Measurements from ENCODE around the gene EPHB1. TPM values are rescaled to one million over a fixed set of nuclear protein-coding genes. Genes with fewer than 3 reads are reported as not detected.

EPHB1 gene
- total and polyA plus RNA-seq, 4 donors = 0.23 to 1.7 (median 0.52) TPM

DNA sequence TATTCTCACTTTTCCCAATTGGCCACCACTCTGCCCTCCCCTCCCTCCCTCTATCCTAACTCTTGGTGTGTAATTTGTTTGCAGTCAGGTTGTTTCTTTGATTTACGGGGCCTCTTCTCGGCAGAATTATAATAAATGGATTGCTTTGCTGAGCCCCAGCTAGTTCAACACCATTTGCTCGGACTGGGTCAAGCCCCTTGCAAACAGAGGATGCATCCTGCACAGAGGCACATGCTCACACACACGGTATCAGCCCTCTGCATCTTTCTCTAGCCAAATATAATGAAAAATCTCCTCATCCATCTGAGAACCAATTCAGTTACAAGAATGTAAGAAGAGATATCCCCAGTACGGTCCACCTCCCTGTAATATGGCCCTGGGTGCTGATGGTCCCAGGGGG is 97.7 kb downstream of the EPHB1 start (continued):
- TF ChIP-seq, protein P1, sequence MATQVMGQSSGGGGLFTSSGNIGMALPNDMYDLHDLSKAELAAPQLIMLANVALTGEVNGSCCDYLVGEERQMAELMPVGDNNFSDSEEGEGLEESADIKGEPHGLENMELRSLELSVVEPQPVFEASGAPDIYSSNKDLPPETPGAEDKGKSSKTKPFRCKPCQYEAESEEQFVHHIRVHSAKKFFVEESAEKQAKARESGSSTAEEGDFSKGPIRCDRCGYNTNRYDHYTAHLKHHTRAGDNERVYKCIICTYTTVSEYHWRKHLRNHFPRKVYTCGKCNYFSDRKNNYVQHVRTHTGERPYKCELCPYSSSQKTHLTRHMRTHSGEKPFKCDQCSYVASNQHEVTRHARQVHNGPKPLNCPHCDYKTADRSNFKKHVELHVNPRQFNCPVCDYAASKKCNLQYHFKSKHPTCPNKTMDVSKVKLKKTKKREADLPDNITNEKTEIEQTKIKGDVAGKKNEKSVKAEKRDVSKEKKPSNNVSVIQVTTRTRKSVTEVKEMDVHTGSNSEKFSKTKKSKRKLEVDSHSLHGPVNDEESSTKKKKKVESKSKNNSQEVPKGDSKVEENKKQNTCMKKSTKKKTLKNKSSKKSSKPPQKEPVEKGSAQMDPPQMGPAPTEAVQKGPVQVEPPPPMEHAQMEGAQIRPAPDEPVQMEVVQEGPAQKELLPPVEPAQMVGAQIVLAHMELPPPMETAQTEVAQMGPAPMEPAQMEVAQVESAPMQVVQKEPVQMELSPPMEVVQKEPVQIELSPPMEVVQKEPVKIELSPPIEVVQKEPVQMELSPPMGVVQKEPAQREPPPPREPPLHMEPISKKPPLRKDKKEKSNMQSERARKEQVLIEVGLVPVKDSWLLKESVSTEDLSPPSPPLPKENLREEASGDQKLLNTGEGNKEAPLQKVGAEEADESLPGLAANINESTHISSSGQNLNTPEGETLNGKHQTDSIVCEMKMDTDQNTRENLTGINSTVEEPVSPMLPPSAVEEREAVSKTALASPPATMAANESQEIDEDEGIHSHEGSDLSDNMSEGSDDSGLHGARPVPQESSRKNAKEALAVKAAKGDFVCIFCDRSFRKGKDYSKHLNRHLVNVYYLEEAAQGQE (IDR thresholded peaks at IDR 0.05) = no peak
- no peak for TF ChIP-seq YY1 (IDR thresholded peaks at IDR 0.05)
- TF ChIP-seq TAF1 (conservative IDR thresholded peaks at IDR 0.05) = no peak
- TF ChIP-seq EGR1 (IDR thresholded peaks at IDR 0.05; ENCODE audit: low read depth in 2 of 2) = no peak
- no peak for TF ChIP-seq RAD21 (IDR thresholded peaks at IDR 0.05)

DNA sequence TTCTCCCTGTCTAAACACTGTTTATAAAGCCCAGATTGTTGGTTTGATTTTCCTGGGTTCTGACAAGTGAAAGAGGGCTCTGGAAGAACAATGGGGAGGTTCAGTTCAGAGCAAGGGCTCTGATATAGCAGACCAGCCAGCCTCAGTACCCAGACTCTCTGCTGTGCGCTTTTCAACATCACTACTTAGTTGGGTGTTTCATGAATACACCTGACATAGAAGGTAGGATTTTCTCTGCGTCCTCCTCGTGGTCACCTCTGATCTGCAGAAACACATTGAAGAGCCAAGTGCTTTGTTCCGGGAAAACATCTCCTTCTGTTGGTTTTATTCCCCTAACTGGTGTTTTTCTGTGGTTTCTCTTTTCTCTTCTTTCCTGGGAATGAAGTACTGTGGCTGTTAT is 99.5 kb downstream of the EPHB1 start:
- TF ChIP-seq TAF1 (conservative IDR thresholded peaks at IDR 0.05) (no peak), SP1 (IDR thresholded peaks at IDR 0.05) (no peak)
- TF ChIP-seq, protein P2, sequence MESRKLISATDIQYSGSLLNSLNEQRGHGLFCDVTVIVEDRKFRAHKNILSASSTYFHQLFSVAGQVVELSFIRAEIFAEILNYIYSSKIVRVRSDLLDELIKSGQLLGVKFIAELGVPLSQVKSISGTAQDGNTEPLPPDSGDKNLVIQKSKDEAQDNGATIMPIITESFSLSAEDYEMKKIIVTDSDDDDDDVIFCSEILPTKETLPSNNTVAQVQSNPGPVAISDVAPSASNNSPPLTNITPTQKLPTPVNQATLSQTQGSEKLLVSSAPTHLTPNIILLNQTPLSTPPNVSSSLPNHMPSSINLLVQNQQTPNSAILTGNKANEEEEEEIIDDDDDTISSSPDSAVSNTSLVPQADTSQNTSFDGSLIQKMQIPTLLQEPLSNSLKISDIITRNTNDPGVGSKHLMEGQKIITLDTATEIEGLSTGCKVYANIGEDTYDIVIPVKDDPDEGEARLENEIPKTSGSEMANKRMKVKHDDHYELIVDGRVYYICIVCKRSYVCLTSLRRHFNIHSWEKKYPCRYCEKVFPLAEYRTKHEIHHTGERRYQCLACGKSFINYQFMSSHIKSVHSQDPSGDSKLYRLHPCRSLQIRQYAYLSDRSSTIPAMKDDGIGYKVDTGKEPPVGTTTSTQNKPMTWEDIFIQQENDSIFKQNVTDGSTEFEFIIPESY (IDR thresholded peaks at IDR 0.05) = no peak
- WGBS = 71% methylated on average over 4 of the region's 4 CpGs

DNA sequence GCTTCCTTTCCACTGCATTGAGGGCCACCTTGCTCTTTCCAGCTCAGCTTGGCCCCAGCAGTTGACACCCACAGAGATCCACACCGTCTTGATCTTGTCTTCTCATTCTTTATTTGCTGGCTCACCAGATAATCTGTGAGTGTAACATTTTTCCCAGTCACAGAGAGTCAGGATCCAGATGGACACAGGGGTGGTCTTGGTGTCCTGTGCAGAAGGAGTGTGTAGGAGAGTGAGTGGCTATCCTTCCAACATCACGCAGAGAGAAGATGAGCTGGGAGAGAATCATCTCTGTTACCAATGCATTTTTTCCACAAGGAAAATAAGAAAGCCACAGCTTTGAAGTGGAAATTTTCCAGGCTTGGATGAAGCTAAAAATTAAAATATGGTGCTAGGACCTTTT is 100.1 kb downstream of the EPHB1 start:
- Histone ChIP-seq H3K27me3 (ENCODE audit: control insufficient read depth in 4 of 4, insufficient read depth in 4 of 4, low read length in 3 of 4) (no peaks in the 10 kb centered on the region), H3K4me3 (ENCODE audit: low read depth in 1 of 3, low read length in 3 of 3) (no peak overlapping the region), H3K9me3 (ENCODE audit: control insufficient read depth in 4 of 4, low read length in 3 of 4) (peaks cover 0 to 3% (median 2%) of the 10 kb centered on the region in 4 donors), H3K27ac (ENCODE audit: low read depth in 1 of 2, low read length in 2 of 2) (no peak overlapping the region), H3K9ac (ENCODE audit: low read depth in 1 of 2, low read length in 2 of 2) (no peak overlapping the region), H3K36me3 (ENCODE audit: control insufficient read depth in 4 of 4, insufficient read depth in 3 of 4, low read depth in 1 of 4, low read length in 3 of 4) (no peaks in the 10 kb centered on the region), H3K4me1 (ENCODE audit: control insufficient read depth in 4 of 4, insufficient read depth in 4 of 4, low read length in 3 of 4) (no peaks in the 10 kb centered on the region)
- 76% methylated on average over 2 of the region's 2 CpGs for WGBS
- TF ChIP-seq FOXA2 (IDR thresholded peaks at IDR 0.05) = no peak
- TF ChIP-seq, protein P1 (IDR thresholded peaks at IDR 0.05) = no peak
- TF ChIP-seq, protein P3, sequence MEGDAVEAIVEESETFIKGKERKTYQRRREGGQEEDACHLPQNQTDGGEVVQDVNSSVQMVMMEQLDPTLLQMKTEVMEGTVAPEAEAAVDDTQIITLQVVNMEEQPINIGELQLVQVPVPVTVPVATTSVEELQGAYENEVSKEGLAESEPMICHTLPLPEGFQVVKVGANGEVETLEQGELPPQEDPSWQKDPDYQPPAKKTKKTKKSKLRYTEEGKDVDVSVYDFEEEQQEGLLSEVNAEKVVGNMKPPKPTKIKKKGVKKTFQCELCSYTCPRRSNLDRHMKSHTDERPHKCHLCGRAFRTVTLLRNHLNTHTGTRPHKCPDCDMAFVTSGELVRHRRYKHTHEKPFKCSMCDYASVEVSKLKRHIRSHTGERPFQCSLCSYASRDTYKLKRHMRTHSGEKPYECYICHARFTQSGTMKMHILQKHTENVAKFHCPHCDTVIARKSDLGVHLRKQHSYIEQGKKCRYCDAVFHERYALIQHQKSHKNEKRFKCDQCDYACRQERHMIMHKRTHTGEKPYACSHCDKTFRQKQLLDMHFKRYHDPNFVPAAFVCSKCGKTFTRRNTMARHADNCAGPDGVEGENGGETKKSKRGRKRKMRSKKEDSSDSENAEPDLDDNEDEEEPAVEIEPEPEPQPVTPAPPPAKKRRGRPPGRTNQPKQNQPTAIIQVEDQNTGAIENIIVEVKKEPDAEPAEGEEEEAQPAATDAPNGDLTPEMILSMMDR (IDR thresholded peaks at IDR 0.05; ENCODE audit: low read depth, low read length, missing input control) = no peak
- no peak for TF ChIP-seq EGR1 (IDR thresholded peaks at IDR 0.05; ENCODE audit: low read depth in 2 of 2)
- TF ChIP-seq SP1 (IDR thresholded peaks at IDR 0.05) = no peak
- no peak for TF ChIP-seq RXRA (IDR thresholded peaks at IDR 0.05)
- TF ChIP-seq GABPA (IDR thresholded peaks at IDR 0.05 in 1 of 2, conservative IDR thresholded peaks at IDR 0.05 in 1 of 2) = no peak
- no peak for TF ChIP-seq TAF1 (conservative IDR thresholded peaks at IDR 0.05)
- no peak for TF ChIP-seq YY1 (IDR thresholded peaks at IDR 0.05)
- TF ChIP-seq, protein P4, sequence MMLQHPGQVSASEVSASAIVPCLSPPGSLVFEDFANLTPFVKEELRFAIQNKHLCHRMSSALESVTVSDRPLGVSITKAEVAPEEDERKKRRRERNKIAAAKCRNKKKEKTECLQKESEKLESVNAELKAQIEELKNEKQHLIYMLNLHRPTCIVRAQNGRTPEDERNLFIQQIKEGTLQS (IDR thresholded peaks at IDR 0.05) = no peak
- TF ChIP-seq, protein P5, sequence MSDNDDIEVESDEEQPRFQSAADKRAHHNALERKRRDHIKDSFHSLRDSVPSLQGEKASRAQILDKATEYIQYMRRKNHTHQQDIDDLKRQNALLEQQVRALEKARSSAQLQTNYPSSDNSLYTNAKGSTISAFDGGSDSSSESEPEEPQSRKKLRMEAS (IDR thresholded peaks at IDR 0.05) = no peak
- TF ChIP-seq HNF4G (IDR thresholded peaks at IDR 0.05) = no peak
- TF ChIP-seq NR2F2 (IDR thresholded peaks at IDR 0.05) = no peak
- TF ChIP-seq JUND (IDR thresholded peaks at IDR 0.05) = no peak
- TF ChIP-seq, protein P2 (IDR thresholded peaks at IDR 0.05) = no peak
- TF ChIP-seq RAD21 (IDR thresholded peaks at IDR 0.05) = no peak
- DNase-seq (ENCODE audit: low spot score) = no peak

More for the DNA sequence above, 99.5 kb downstream of the EPHB1 start:
- no peak for DNase-seq (ENCODE audit: low spot score)
- H3K27me3 ChIP-seq (ENCODE audit: control insufficient read depth in 4 of 4, insufficient read depth in 4 of 4, low read length in 3 of 4) = no peaks in the 10 kb centered on the region
- H3K4me3 ChIP-seq (ENCODE audit: low read depth in 1 of 3, low read length in 3 of 3) = no peak overlapping the region
- no peaks in the 10 kb centered on the region for H3K4me1 ChIP-seq (ENCODE audit: control insufficient read depth in 4 of 4, insufficient read depth in 4 of 4, low read length in 3 of 4)
- H3K9ac ChIP-seq (ENCODE audit: low read depth in 1 of 2, low read length in 2 of 2) = no peak overlapping the region
- no peaks in the 10 kb centered on the region for H3K36me3 ChIP-seq (ENCODE audit: control insufficient read depth in 4 of 4, insufficient read depth in 3 of 4, low read depth in 1 of 4, low read length in 3 of 4)
- H3K9me3 ChIP-seq (ENCODE audit: control insufficient read depth in 4 of 4, low read length in 3 of 4) = peaks cover 0 to 3% (median 2%) of the 10 kb centered on the region in 4 donors
- H3K27ac ChIP-seq (ENCODE audit: low read depth in 1 of 2, low read length in 2 of 2) = no peak overlapping the region
